H9 (cell line): Measurements from ENCODE around the gene TESK2. TPM values are rescaled to one million over a fixed set of nuclear protein-coding genes. Genes with fewer than 3 reads are reported as not detected.

Experiments
- DNase-seq: peaks from one replicate; pipeline ENCODE4 v3.0.0-alpha.2; 2017
- H2AFZ ChIP-seq: one replicate; pipeline ENCODE4 v1.6.1; 2013; ENCODE audit warnings: mild to moderate bottlenecking, low read length, control low read depth, moderate library complexity
- H2AK5ac ChIP-seq: 2 replicates; pipeline ENCODE4 v1.6.1; 2013; ENCODE audit warnings: low read length, control low read depth, mixed read lengths; ENCODE audit not compliant: insufficient read length
- H2BK120ac ChIP-seq: one replicate; pipeline ENCODE4 v1.6.1; 2013; ENCODE audit warnings: low read depth, mild to moderate bottlenecking, low read length, control low read depth, inconsistent platforms; ENCODE audit not compliant: poor library complexity, severe bottlenecking
- H2BK12ac ChIP-seq: 2 replicates; pipeline ENCODE4 v1.6.1; 2013; ENCODE audit warnings: low read length, control low read depth, mixed read lengths, low read depth; ENCODE audit not compliant: insufficient read length
- H2BK15ac ChIP-seq: 2 replicates; pipeline ENCODE4 v1.6.1; 2013; ENCODE audit warnings: low read depth, low read length, control low read depth
- H2BK20ac ChIP-seq: one replicate; pipeline ENCODE4 v1.6.1; 2013; ENCODE audit warnings: low read depth, mild to moderate bottlenecking, low read length, control low read depth, inconsistent platforms; ENCODE audit not compliant: poor library complexity, severe bottlenecking
- H2BK5ac ChIP-seq: 2 replicates; pipeline ENCODE4 v1.6.1; 2013; ENCODE audit warnings: low read length, control low read depth, mixed read lengths; ENCODE audit not compliant: insufficient read length
- H3K14ac ChIP-seq: 2 replicates; pipeline ENCODE4 v1.6.1; 2013; ENCODE audit warnings: low read length, control low read depth; ENCODE audit not compliant: insufficient read depth
- H3K18ac ChIP-seq: 2 replicates; pipeline ENCODE4 v1.6.1; 2013; ENCODE audit warnings: low read depth, mild to moderate bottlenecking, mixed read lengths, low read length, control low read depth; ENCODE audit not compliant: insufficient read length
- H3K23ac ChIP-seq: 2 replicates; pipeline ENCODE4 v1.6.1; 2013; ENCODE audit warnings: low read length, control low read depth, mixed read lengths, low read depth; ENCODE audit not compliant: insufficient read length
- H3K23me2 ChIP-seq: 2 replicates; pipeline ENCODE4 v1.6.1; 2013; ENCODE audit warnings: low read depth, mild to moderate bottlenecking, mixed read lengths, low read length, control low read depth; ENCODE audit not compliant: insufficient read length, poor library complexity, severe bottlenecking
- H3K27ac ChIP-seq: 2 replicates; pipeline ENCODE4 v1.5.1; 2013; ENCODE audit warnings: low read length, control low read depth, mixed read lengths, low read depth; ENCODE audit not compliant: insufficient read length
- H3K27me3 ChIP-seq: 2 replicates; pipeline ENCODE4 v1.6.1; 2013; ENCODE audit warnings: low read length, control low read depth, inconsistent platforms; ENCODE audit not compliant: insufficient read depth
- H3K4ac ChIP-seq: 2 replicates; pipeline ENCODE4 v1.6.1; 2013; ENCODE audit warnings: low read depth, mild to moderate bottlenecking, control low read depth, inconsistent platforms, low read length, moderate library complexity
- H3K4me1 ChIP-seq: 2 replicates; pipeline ENCODE4 v1.6.1; 2013; ENCODE audit warnings: low read length, control low read depth, inconsistent platforms; ENCODE audit not compliant: insufficient read depth
- H3K4me2 ChIP-seq: 2 replicates; pipeline ENCODE4 v1.6.1; 2013; ENCODE audit warnings: low read length, control low read depth, mixed read lengths; ENCODE audit not compliant: insufficient read length, insufficient read depth
- H3K56ac ChIP-seq: 2 replicates; pipeline ENCODE4 v1.6.1; 2013; ENCODE audit warnings: low read depth, mild to moderate bottlenecking, mixed read lengths, low read length, control low read depth; ENCODE audit not compliant: insufficient read length
- H3K79me1 ChIP-seq: 2 replicates; pipeline ENCODE4 v1.6.1; 2013; ENCODE audit warnings: low read depth, mild to moderate bottlenecking, moderate library complexity, low read length, control low read depth, inconsistent platforms; ENCODE audit not compliant: insufficient read depth, poor library complexity, severe bottlenecking
- H3K79me2 ChIP-seq: 2 replicates; pipeline ENCODE4 v1.6.1; 2013; ENCODE audit warnings: low read length, control low read depth, inconsistent platforms; ENCODE audit not compliant: insufficient read depth
- H3K9ac ChIP-seq: 2 replicates; pipeline ENCODE4 v1.6.1; 2013; ENCODE audit warnings: low read length, control low read depth, mixed read lengths; ENCODE audit not compliant: insufficient read length; ENCODE audit errors: extremely low read depth
- H3K9me3 ChIP-seq: one replicate; pipeline ENCODE4 v1.6.1; 2013; ENCODE audit warnings: low read depth, low read length, inconsistent platforms; ENCODE audit not compliant: control insufficient read depth
- H3T11ph ChIP-seq: one replicate; pipeline ENCODE4 v1.6.1; 2013; ENCODE audit warnings: mild to moderate bottlenecking, low read length, control low read depth, inconsistent platforms
- H4K20me1 ChIP-seq: one replicate; pipeline ENCODE4 v1.6.1; 2013; ENCODE audit not compliant: control insufficient read depth, insufficient read length, insufficient read depth
- H4K5ac ChIP-seq: 2 replicates; pipeline ENCODE4 v1.6.1; 2013; ENCODE audit warnings: low read depth, mild to moderate bottlenecking, mixed read lengths, low read length, control low read depth; ENCODE audit not compliant: insufficient read length
- H4K8ac ChIP-seq: replicated peaks from 2 replicates; pipeline ENCODE4 v1.6.1; 2013; ENCODE audit warnings: low read length, control low read depth, mixed read lengths, low read depth; ENCODE audit not compliant: insufficient read length
- H4K91ac ChIP-seq: 2 replicates; pipeline ENCODE4 v1.6.1; 2013; ENCODE audit warnings: low read depth, mild to moderate bottlenecking, moderate library complexity, mixed read lengths, low read length, control low read depth; ENCODE audit not compliant: insufficient read length
- H3K27ac Mint-ChIP-seq, 3 experiments: 2 replicates in 2 of 3; 3 replicates in 1 of 3; pipeline ENCODE4 v1.8.0; 2020 to 2021; ENCODE audit warnings: mixed read lengths in 3 of 3, mild to moderate bottlenecking in 1 of 3, moderate library complexity in 1 of 3
- H3K27me3 Mint-ChIP-seq: 2 replicates; pipeline ENCODE4 v1.8.0; 2021; ENCODE audit warnings: low read depth, mild to moderate bottlenecking, moderate library complexity, mixed read lengths
- H3K36me3 Mint-ChIP-seq, 3 experiments: 2 replicates in 2 of 3; 3 replicates in 1 of 3; pipeline ENCODE4 v1.8.0; 2020 to 2021; ENCODE audit warnings: low read depth in 3 of 3, mixed read lengths in 3 of 3; ENCODE audit not compliant: insufficient read depth in 1 of 3
- H3K4me1 Mint-ChIP-seq, 2 experiments: 2 replicates each; pipeline ENCODE4 v1.8.0; 2020; ENCODE audit warnings: mixed read lengths in 2 of 2
- H3K4me3 Mint-ChIP-seq, 2 experiments: 2 replicates in 1 of 2; 3 replicates in 1 of 2; pipeline ENCODE4 v1.8.0; 2020 to 2021; ENCODE audit warnings: mild to moderate bottlenecking in 2 of 2, mixed read lengths in 2 of 2, moderate library complexity in 1 of 2
- H3K9me3 Mint-ChIP-seq, 2 experiments: 2 replicates in 1 of 2; 3 replicates in 1 of 2; pipeline ENCODE4 v1.8.0; 2020; ENCODE audit warnings: mild to moderate bottlenecking in 2 of 2, mixed read lengths in 2 of 2, moderate library complexity in 1 of 2
- WGBS: extraction: QIAGEN DNeasy Blood & Tissue Kit; methylation state at CpG from one replicate; pipeline ENCODE4 v1.1.7; 2013; ENCODE audit warnings: missing lambda C conversion rate, low lambda C conversion rate, mixed read lengths; ENCODE audit not compliant: insufficient read length; ENCODE audit errors: extremely low coverage; 5-methylcytosine and 5-hydroxymethylcytosine counted together
- total RNA-seq: library from RNA; stranded (reverse); gene quantifications from 2 replicates; pipeline ENCODE4 v1.2.1, GENCODE V29; 2021
- TF ChIP-seq, protein P1 (sequence below): fragments of 200-600 bp; sonication (generic); conservative IDR thresholded peaks from 3 replicates; pipeline ENCODE4 v1.8.0; 2021; ENCODE audit warnings: antibody characterized with exemption, mild to moderate bottlenecking

The TESK2 gene
- total RNA-seq, 1 experiment from 2014 or later: 7.2 TPM

DNA sequence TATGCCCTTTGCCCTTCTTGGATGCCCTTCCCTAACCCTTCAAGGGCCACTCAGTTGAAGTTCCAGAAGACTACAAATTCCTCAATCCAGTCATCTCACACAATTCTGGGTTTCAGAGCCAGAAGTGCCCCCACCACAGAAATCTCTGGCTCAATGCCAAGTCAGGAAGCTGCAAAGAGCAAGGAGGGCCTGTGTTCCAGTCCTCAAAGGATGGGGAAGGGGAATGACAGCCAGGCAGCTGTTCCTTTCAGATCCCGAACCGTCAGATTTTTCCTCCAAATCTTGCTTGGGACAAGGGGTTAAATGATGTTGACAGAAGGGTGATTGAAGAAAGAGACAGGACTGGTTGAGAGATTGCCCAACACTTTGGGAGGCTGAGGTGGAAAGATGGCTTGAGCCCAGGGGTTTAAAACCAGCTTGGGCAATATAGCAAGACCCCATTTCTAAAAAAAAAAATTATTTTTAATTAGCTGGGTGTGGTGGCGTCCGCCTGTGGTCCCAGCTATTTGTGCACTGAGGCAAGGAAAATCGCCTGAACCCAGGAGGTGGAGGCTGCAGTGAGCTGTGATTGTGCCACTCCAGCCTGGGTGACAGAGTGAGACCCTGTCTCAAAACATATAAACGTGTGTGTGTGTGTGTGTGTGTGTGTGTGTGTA, 165.0 kb downstream of the TESK2 start:
- Histone ChIP-seq H3K27me3 (no peaks in the 10 kb centered on the region), H3K23ac (no peak overlapping the region), H2AFZ (no peak overlapping the region), H2BK5ac (no peak overlapping the region), H3K14ac (no peak overlapping the region; the same call in 1 of the 2 replicates), H3K56ac (no peak overlapping the region), H4K5ac (no peak overlapping the region), H4K8ac (no peak overlapping the region), H3K9ac (no peak overlapping the region), H3K79me2 (no peaks in the 10 kb centered on the region), H3K27ac (no peak overlapping the region), H3K4ac (no peak overlapping the region), H3K9me3 (no peaks in the 10 kb centered on the region), H2AK5ac (no peak overlapping the region), H3K79me1 (no peaks in the 10 kb centered on the region), H4K20me1 (no peaks in the 10 kb centered on the region), H3K4me2 (peak overlapping the region; percentile 47), H4K91ac (no peak overlapping the region), H3K23me2 (peaks cover 16% of the 10 kb centered on the region), H2BK20ac (no peak overlapping the region), H2BK120ac (no peak overlapping the region), H3T11ph (no peak overlapping the region), H2BK12ac (no peak overlapping the region), H3K4me1 (peaks cover 6% of the 10 kb centered on the region; the same call in 1 of the 2 replicates), H3K18ac (no peak overlapping the region), H2BK15ac (no peak overlapping the region)
- Mint-ChIP-seq H3K27ac (peak overlapping the region; percentile 51 to 94 (median 79); a peak in 5 of 7 replicates), H3K36me3 (peaks cover 21 to 35% (median 23%) of the 10 kb centered on the region in 3 experiments), H3K27me3 (no peaks in the 10 kb centered on the region), H3K4me1 (peaks cover 49 to 58% of the 10 kb centered on the region in 2 experiments), H3K4me3 (peak overlapping the region; percentile 75), H3K9me3 (peaks cover 3 to 11% of the 10 kb centered on the region in 2 experiments; a peak in 4 of 5 replicates)
- WGBS: no CpG with 5 or more reads among the region's 6 CpGs
- DNase-seq: no peak
- TF ChIP-seq, protein P1, sequence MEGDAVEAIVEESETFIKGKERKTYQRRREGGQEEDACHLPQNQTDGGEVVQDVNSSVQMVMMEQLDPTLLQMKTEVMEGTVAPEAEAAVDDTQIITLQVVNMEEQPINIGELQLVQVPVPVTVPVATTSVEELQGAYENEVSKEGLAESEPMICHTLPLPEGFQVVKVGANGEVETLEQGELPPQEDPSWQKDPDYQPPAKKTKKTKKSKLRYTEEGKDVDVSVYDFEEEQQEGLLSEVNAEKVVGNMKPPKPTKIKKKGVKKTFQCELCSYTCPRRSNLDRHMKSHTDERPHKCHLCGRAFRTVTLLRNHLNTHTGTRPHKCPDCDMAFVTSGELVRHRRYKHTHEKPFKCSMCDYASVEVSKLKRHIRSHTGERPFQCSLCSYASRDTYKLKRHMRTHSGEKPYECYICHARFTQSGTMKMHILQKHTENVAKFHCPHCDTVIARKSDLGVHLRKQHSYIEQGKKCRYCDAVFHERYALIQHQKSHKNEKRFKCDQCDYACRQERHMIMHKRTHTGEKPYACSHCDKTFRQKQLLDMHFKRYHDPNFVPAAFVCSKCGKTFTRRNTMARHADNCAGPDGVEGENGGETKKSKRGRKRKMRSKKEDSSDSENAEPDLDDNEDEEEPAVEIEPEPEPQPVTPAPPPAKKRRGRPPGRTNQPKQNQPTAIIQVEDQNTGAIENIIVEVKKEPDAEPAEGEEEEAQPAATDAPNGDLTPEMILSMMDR: no peak
